ENCODE data around the gene UNKL.

The UNKL gene

DNA sequence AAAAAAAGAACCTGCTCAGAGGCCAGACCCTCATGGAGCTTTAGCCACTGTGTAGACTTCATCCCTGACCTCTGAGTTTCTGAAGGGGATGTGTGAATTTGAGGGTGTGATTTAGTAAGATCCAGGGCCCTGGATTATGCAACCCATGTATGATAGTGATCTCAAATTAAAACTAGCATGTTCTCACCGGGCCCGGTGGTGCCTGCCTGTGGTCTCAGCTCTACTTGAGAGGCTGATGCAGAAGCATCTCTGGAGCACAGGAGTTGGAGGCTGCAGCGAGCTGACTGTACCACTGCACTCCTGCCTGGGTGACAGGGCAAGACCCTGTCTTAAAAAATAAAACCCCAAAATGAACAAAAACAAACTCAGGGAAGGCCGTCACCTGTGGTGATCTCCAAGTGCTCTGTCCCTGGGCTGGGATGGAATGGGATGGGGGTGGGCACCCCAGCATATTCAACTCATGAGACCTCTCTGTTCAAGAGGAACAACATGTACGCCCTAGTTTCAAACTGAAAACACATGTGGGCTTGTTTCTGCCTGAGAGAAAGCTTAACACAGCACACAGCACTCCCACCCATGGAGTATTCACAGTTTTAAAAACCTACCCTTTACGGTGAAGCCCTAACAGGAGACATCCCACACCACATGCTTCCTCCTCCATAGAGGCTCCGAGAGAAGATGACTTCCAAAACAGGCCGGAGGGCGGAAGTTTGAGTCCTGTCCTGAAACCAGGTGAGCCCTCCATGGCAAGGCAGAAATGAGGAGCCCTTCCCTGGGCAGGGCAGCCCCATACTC lies 32.7 kb downstream of the UNKL start:
- no peak for DNase-seq (ENCODE audit: low read depth)
- TF ChIP-seq, protein P1, sequence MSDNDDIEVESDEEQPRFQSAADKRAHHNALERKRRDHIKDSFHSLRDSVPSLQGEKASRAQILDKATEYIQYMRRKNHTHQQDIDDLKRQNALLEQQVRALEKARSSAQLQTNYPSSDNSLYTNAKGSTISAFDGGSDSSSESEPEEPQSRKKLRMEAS (IDR thresholded peaks at IDR 0.05; ENCODE audit: low read depth, low read length): no peak
- no peak for TF ChIP-seq MYC (IDR thresholded peaks at IDR 0.05; ENCODE audit: low read depth, low read length)
- TF ChIP-seq, protein P2, sequence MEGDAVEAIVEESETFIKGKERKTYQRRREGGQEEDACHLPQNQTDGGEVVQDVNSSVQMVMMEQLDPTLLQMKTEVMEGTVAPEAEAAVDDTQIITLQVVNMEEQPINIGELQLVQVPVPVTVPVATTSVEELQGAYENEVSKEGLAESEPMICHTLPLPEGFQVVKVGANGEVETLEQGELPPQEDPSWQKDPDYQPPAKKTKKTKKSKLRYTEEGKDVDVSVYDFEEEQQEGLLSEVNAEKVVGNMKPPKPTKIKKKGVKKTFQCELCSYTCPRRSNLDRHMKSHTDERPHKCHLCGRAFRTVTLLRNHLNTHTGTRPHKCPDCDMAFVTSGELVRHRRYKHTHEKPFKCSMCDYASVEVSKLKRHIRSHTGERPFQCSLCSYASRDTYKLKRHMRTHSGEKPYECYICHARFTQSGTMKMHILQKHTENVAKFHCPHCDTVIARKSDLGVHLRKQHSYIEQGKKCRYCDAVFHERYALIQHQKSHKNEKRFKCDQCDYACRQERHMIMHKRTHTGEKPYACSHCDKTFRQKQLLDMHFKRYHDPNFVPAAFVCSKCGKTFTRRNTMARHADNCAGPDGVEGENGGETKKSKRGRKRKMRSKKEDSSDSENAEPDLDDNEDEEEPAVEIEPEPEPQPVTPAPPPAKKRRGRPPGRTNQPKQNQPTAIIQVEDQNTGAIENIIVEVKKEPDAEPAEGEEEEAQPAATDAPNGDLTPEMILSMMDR (IDR thresholded peaks at IDR 0.05; ENCODE audit: low read depth, low read length): no peak
- TF ChIP-seq POLR2A (IDR thresholded peaks at IDR 0.05; ENCODE audit: extremely low read depth, insufficient read length): no peak
- no peak overlapping the region for H3K4me3 ChIP-seq (ENCODE audit: low read depth, low read length)

DNA sequence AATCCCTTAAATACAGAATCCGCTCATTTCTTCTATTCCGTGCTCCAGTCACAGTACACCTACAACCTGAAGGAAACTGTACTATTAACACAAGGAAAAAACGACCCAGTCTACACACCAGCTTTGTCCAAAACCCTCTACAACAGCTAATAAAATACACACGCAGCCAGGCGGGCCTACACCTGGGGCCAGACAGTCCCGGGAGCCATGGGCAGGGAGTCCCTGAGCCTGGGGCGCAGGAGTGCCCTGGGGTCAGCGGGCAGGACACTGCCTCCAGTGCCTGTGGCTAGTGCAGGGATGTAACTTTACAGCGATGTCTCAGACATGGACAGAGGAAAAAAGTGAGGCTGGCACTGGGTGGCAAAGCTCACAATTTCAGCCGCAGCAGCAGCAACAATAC lies 34.3 kb downstream of the UNKL start:
- H3K4me3 ChIP-seq (ENCODE audit: low read depth, low read length): no peak overlapping the region
- no peak for DNase-seq (ENCODE audit: low read depth)
- TF ChIP-seq POLR2A (IDR thresholded peaks at IDR 0.05; ENCODE audit: extremely low read depth, insufficient read length): no peak
- TF ChIP-seq MYC (IDR thresholded peaks at IDR 0.05; ENCODE audit: low read depth, low read length): no peak
- TF ChIP-seq, protein P2 (IDR thresholded peaks at IDR 0.05; ENCODE audit: low read depth, low read length): no peak
- TF ChIP-seq, protein P1 (IDR thresholded peaks at IDR 0.05; ENCODE audit: low read depth, low read length): no peak

DNA sequence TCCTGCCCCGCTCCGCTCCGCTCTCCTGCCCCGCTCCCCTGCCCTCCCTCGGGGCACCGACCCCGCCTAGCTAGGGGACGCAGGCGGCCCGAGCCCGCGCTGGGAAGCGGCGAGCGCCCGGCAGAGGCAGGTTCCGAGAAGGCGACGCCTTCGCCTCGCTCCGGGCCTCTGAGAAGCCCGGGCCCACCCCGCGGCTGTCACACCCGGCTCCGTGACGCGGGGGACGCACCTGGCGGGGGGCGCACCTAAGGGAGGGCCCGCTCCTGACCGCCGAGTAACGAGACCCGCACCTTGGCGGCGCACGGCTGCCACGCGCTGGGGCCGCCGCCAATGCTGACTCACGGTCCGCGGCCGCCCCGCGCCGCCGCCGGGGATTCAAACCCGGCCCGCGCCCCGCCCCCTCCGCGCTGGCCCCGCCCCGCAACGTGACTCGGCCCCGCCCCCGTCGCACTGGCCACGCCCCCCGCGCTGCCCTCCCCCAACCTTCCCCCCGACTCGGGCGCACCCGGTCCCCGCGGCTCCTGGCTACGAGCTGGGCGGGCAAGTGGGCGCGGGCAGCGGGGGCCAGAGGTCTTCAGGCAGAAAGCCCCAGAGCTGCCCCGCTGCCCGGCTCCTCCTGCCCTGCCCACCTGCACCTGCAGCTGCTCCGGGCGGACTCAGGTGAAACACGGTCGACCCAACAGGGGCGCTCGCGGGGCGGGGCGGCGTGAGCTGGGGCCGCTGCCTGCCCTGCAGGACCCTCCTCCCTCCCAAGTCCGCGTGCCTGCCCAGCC lies 35.0 kb downstream of the UNKL start:
- H3K4me3 ChIP-seq (ENCODE audit: low read depth, low read length): peak overlapping the region; percentile 62
- peak; percentile 62 for DNase-seq (ENCODE audit: low read depth)
- TF ChIP-seq, protein P1 (IDR thresholded peaks at IDR 0.05; ENCODE audit: low read depth, low read length): peak; percentile 50
- peak; percentile 57 for TF ChIP-seq POLR2A (IDR thresholded peaks at IDR 0.05; ENCODE audit: extremely low read depth, insufficient read length)
- TF ChIP-seq MYC (IDR thresholded peaks at IDR 0.05; ENCODE audit: low read depth, low read length): peak; percentile 63
- TF ChIP-seq, protein P2 (IDR thresholded peaks at IDR 0.05; ENCODE audit: low read depth, low read length): no peak

DNA sequence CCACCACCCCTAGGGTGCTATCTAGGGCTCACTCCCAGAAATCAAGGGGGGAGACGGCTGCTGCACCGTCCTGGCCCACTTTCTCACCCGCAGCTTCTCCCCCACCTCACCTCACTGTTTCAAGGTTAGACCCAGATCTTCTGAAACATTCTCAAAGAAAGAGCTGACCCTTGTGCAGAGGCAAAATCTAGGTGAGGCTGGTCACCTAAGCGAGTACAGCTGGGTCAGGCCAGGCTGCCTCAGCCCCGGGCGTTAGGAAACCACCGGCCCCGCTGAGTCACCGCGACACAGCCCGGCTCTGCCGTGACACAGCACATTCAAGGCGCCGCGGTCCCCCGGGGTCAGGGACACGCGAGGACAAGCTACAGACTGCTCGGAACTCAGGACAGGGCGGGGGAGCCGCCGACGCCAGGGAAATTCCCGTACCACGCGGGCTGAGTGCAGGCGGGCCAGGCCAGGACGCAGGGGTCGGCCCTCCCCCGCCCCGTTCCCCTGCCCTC lies 35.6 kb downstream of the UNKL start:
- DNase-seq (ENCODE audit: low read depth): peak; percentile 83
- H3K4me3 ChIP-seq (ENCODE audit: low read depth, low read length): peak overlapping the region; percentile 62
- TF ChIP-seq, protein P2 (IDR thresholded peaks at IDR 0.05; ENCODE audit: low read depth, low read length): no peak
- TF ChIP-seq, protein P1 (IDR thresholded peaks at IDR 0.05; ENCODE audit: low read depth, low read length): no peak
- TF ChIP-seq POLR2A (IDR thresholded peaks at IDR 0.05; ENCODE audit: extremely low read depth, insufficient read length) (no peak), MYC (IDR thresholded peaks at IDR 0.05; ENCODE audit: low read depth, low read length) (no peak)

DNA sequence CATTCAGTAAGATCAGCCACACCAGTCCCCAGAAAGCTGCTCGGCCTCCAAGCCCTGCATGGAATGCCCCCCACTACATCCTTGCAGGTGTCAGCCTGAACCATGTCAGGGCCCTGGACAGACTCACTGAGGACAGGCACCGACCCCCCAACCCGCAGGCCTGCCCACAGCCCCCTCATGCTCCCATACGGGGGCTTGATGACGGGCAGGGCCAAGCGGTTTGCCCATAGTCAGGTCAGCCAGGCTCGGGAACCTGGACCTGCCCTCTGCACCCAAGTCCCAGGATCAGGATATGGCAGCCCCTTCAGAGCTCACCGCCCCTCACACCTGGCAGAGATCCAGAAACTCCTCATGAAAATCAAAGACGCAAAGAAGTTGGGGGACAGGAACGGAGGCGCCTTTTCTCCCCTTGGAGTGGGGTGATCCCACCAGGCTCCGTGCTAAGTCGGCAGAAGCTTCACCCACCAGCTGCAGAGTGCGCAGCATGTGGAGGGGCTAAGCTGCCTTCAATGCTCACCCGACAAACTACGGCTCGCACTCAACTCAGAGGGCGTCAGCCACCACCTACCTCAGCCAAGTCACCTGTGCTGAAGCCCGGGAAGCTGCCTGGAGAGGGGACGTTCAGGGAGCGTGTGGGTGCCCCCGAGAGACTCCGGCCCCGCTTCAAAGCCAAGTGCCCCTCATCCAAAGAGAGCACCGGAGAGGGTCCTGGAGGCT lies 36.3 kb downstream of the UNKL start:
- TF ChIP-seq, protein P1 (IDR thresholded peaks at IDR 0.05; ENCODE audit: low read depth, low read length): no peak
- no peak for TF ChIP-seq POLR2A (IDR thresholded peaks at IDR 0.05; ENCODE audit: extremely low read depth, insufficient read length)
- TF ChIP-seq, protein P2 (IDR thresholded peaks at IDR 0.05; ENCODE audit: low read depth, low read length): no peak
- no peak for TF ChIP-seq MYC (IDR thresholded peaks at IDR 0.05; ENCODE audit: low read depth, low read length)
- H3K4me3 ChIP-seq (ENCODE audit: low read depth, low read length): peak overlapping the region; percentile 62
- DNase-seq (ENCODE audit: low read depth): no peak

Measured in NB4 (cell line).